A549 (cell line): Measurements from ENCODE around the gene C1orf87.

ENCODE experiments used
- EP300 ChIP-seq, 2 experiments: fragments of >200 bp; sonication (Bioruptor Twin); formaldehyde crosslinking; IDR thresholded peaks; 2 replicates in 1 of 2; 3 replicates in 1 of 2; pipeline ENCODE4 v1.6.1; 2016 to 2017
- ESRRA ChIP-seq: fragments of 150-350 bp; IDR thresholded peaks from 2 replicates; pipeline ENCODE4 v1.6.1; 2014; ENCODE audit warnings: mild to moderate bottlenecking, low read length, borderline replicate concordance
- RCOR1 ChIP-seq: fragments of 150-350 bp; IDR thresholded peaks from 2 replicates; pipeline ENCODE4 v1.6.1; 2014; ENCODE audit warnings: antibody characterized with exemption, low read length, low read depth
- ZC3H11A ChIP-seq: fragments of 450-650 bp; IDR thresholded peaks from 2 replicates; pipeline ENCODE4 v1.6.1; 2014; ENCODE audit warnings: antibody characterized with exemption, mild to moderate bottlenecking
- TF ChIP-seq, protein P1 (sequence below): fragments of >200 bp; sonication (Bioruptor Twin); formaldehyde crosslinking; IDR thresholded peaks from 3 replicates; pipeline ENCODE4 v1.5.1; 2016

DNA sequence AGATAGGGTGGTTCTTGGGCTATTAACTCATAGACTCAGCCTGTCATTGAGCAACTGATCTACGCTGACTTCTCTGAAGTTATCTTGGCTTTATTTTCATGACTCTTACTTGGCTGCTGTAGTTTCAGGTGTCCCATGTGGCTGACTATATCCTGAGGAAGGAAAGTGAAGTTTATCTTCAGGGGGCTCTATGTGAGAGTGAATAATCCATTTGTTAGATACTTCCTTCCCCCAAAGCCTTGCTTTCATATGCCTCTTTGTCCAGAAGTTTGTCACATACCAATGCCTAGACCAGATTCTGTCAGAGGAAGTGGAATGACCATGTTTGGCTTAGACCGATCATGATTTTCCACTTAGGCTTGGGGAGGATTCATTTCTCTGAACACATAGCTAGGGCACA lies 27.9 kb upstream of the C1orf87 start:
- TF ChIP-seq, protein P1, sequence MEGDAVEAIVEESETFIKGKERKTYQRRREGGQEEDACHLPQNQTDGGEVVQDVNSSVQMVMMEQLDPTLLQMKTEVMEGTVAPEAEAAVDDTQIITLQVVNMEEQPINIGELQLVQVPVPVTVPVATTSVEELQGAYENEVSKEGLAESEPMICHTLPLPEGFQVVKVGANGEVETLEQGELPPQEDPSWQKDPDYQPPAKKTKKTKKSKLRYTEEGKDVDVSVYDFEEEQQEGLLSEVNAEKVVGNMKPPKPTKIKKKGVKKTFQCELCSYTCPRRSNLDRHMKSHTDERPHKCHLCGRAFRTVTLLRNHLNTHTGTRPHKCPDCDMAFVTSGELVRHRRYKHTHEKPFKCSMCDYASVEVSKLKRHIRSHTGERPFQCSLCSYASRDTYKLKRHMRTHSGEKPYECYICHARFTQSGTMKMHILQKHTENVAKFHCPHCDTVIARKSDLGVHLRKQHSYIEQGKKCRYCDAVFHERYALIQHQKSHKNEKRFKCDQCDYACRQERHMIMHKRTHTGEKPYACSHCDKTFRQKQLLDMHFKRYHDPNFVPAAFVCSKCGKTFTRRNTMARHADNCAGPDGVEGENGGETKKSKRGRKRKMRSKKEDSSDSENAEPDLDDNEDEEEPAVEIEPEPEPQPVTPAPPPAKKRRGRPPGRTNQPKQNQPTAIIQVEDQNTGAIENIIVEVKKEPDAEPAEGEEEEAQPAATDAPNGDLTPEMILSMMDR, result no peak
- TF ChIP-seq ESRRA (no peak), EP300 (IDR thresholded peaks at IDR 0.05) (no peak), ZC3H11A (no peak), RCOR1 (no peak)
